ENCODE data around the gene HECTD2. TPM values are rescaled to one million over a fixed set of nuclear protein-coding genes. Genes with fewer than 3 reads are reported as not detected.

Gene HECTD2
- total and polyA plus RNA-seq, 2 of the 8 experiments (the other 6 are each of a cell fraction or from before 2014, with no cell fraction given), result 5.7 to 11.9 TPM

DNA sequence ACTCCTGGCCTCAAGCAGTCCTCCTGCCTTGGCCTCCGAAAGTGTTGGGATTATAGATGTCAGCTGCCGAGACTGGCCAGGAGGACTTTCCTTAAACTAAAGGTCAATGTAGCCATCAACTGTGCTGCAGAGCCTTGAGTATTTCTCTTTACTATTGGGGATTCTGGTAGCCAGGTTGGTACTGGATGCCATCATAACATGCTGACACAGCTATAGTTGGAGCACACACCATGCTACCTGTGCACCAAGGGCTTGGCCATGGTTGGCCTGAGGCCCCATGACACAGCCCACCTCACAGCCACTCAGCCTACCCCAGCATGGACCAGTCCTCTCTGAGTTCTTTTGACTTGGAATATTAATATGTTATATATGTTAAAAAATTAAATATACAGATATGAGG, 54.4 kb downstream of the HECTD2 start (continued):
- no peak for TF ChIP-seq RXRA (IDR thresholded peaks at IDR 0.05; ENCODE audit: insufficient read depth, low read depth, low read length)

Data from H1 (cell line).